OCI-LY1 (cell line): ENCODE data around the gene CD27.

ENCODE experiments used
- H2AFZ ChIP-seq: fragments of 200-600 bp; sonication (generic), shearing (Covaris generic); 2 replicates; pipeline ENCODE4 v1.6.0; 2014; ENCODE audit warnings: antibody characterized with exemption, mild to moderate bottlenecking, low read length
- H3F3A ChIP-seq: fragments of 200-600 bp; sonication (generic), shearing (Covaris generic); 2 replicates; pipeline ENCODE4 v1.6.0; 2014; ENCODE audit warnings: mild to moderate bottlenecking, antibody characterized with exemption, low read length, moderate library complexity; ENCODE audit not compliant: insufficient read depth
- H3K27ac ChIP-seq: fragments of 200-600 bp; sonication (generic); 2 replicates; pipeline ENCODE4 v1.5.1; 2014; ENCODE audit warnings: low read length, mixed run types, mild to moderate bottlenecking, low read depth; ENCODE audit not compliant: poor library complexity, severe bottlenecking
- H3K27me3 ChIP-seq: fragments of 200-600 bp; sonication (generic); 2 replicates; pipeline ENCODE4 v1.6.0; 2014; ENCODE audit warnings: antibody characterized with exemption, mild to moderate bottlenecking, low read length, moderate library complexity; ENCODE audit not compliant: insufficient read depth
- H3K36me3 ChIP-seq: fragments of 200-600 bp; sonication (generic); 2 replicates; pipeline ENCODE4 v1.6.1; 2014; ENCODE audit warnings: mild to moderate bottlenecking, antibody characterized with exemption, low read length, moderate library complexity, mixed read lengths; ENCODE audit not compliant: insufficient read depth
- H3K4me1 ChIP-seq: fragments of 200-600 bp; sonication (generic); 2 replicates; pipeline ENCODE4 v1.5.1; 2014; ENCODE audit warnings: mild to moderate bottlenecking, low read length, moderate library complexity; ENCODE audit not compliant: insufficient read depth, severe bottlenecking
- H3K4me2 ChIP-seq: fragments of 200-600 bp; sonication (generic), shearing (Covaris generic); 2 replicates; pipeline ENCODE4 v1.6.1; 2014; ENCODE audit warnings: low read length
- H3K4me3 ChIP-seq: fragments of 200-600 bp; sonication (generic); 2 replicates; pipeline ENCODE4 v1.5.1; 2014; ENCODE audit warnings: low read length, low read depth, mild to moderate bottlenecking, mixed read lengths; ENCODE audit not compliant: poor library complexity, severe bottlenecking
- H3K79me2 ChIP-seq: fragments of 200-600 bp; shearing (Covaris generic); 2 replicates; pipeline ENCODE4 v1.6.1; 2016; ENCODE audit warnings: mixed run types, low read length, mixed read lengths; ENCODE audit not compliant: insufficient read depth
- H3K9ac ChIP-seq: fragments of 200-600 bp; sonication (generic), shearing (Covaris generic); 2 replicates; pipeline ENCODE4 v1.6.1; 2014; ENCODE audit warnings: mild to moderate bottlenecking, low read length, mixed read lengths
- H3K9me2 ChIP-seq: fragments of 200-600 bp; sonication (generic), shearing (Covaris generic); 2 replicates; pipeline ENCODE4 v1.6.1; 2014; ENCODE audit warnings: low read depth, mild to moderate bottlenecking, low read length, mixed read lengths
- H3K9me3 ChIP-seq: fragments of 200-600 bp; shearing (Covaris generic); 2 replicates; pipeline ENCODE4 v1.6.1; 2014; ENCODE audit warnings: low read length, mixed read lengths
- H4K20me1 ChIP-seq: fragments of 200-600 bp; sonication (generic), shearing (Covaris generic); 2 replicates; pipeline ENCODE4 v1.6.0; 2016; ENCODE audit warnings: mild to moderate bottlenecking, low read length; ENCODE audit not compliant: insufficient read depth
- EZH2 ChIP-seq: fragments of 200-600 bp; sonication (generic), shearing (Covaris generic); IDR thresholded peaks from 2 replicates; pipeline ENCODE4 v1.8.0; 2017; ENCODE audit warnings: borderline replicate concordance, mixed run types, mild to moderate bottlenecking, antibody characterized with exemption, low read length, moderate library complexity, mixed read lengths
- TF ChIP-seq, protein P1 (sequence below): fragments of 200-600 bp; sonication (generic), shearing (Covaris generic); IDR thresholded peaks from 2 replicates; pipeline ENCODE4 v1.5.1; 2017; ENCODE audit warnings: mild to moderate bottlenecking, antibody characterized with exemption, low read length, moderate library complexity, mixed read lengths

Gene CD27

GRCh38 chr12:6500466-6500865, 55.7 kb downstream of the CD27 start:
- no peak overlapping the region for H3K4me2 ChIP-seq
- H3K27me3 ChIP-seq, result no peaks in the 10 kb centered on the region
- peaks cover 36% of the 10 kb centered on the region for H3K79me2 ChIP-seq
- no peaks in the 10 kb centered on the region for H3K9me3 ChIP-seq
- peaks cover 17% of the 10 kb centered on the region for H3K4me1 ChIP-seq
- TF ChIP-seq, protein P1, sequence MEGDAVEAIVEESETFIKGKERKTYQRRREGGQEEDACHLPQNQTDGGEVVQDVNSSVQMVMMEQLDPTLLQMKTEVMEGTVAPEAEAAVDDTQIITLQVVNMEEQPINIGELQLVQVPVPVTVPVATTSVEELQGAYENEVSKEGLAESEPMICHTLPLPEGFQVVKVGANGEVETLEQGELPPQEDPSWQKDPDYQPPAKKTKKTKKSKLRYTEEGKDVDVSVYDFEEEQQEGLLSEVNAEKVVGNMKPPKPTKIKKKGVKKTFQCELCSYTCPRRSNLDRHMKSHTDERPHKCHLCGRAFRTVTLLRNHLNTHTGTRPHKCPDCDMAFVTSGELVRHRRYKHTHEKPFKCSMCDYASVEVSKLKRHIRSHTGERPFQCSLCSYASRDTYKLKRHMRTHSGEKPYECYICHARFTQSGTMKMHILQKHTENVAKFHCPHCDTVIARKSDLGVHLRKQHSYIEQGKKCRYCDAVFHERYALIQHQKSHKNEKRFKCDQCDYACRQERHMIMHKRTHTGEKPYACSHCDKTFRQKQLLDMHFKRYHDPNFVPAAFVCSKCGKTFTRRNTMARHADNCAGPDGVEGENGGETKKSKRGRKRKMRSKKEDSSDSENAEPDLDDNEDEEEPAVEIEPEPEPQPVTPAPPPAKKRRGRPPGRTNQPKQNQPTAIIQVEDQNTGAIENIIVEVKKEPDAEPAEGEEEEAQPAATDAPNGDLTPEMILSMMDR, result no peak
- TF ChIP-seq EZH2, result no peak
- no peak overlapping the region for H2AFZ ChIP-seq
- H4K20me1 ChIP-seq, result no peaks in the 10 kb centered on the region
- peaks cover 93% of the 10 kb centered on the region for H3K36me3 ChIP-seq
- H3K9ac ChIP-seq, result no peak overlapping the region
- no peaks in the 10 kb centered on the region for H3F3A ChIP-seq
- no peaks in the 10 kb centered on the region for H3K9me2 ChIP-seq
- H3K4me3 ChIP-seq, result no peak overlapping the region
- no peak overlapping the region for H3K27ac ChIP-seq
